ENCODE data around the gene FOCAD.

Gene FOCAD

DNA sequence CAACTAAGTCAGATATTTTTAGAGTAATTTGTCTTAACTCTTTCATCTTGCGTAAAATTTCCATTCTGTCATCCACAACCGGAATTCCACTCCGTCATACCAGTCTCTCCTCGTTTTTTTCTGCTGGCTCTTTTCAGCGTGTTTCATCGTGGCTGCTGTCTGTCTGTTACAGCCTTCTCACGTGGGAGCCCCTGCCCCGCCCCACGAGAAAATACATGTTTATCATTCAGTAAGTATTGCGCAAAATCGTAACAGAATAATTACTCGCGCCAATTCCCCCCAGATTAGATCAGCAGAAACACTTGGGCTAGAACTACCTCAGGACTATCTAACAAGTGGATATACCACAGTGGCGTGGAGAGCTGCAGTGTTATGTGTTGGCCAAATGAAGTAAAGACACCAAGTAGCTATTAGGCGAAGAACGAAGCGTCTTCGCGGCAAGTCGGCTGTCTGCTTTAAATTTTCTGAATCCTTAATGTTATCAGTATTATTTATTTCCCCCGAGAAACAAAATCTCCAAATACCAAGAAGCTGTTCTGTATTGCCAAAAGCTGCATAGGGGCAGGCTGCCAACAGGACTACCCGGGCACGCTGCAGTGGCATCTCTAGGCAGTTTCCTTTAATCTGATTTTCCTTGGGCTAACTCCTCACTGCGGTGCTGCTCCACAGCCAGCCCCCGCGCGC, 566 bp upstream of the FOCAD start:
- DNase-seq (ENCODE audit: low read depth, low spot score), result no peak

- DNase-seq (ENCODE audit: low read depth, low spot score), result no peak
These were observed 1.0 kb downstream of the FOCAD start for GRCh38 chr9:20684875-20685696.

DNA sequence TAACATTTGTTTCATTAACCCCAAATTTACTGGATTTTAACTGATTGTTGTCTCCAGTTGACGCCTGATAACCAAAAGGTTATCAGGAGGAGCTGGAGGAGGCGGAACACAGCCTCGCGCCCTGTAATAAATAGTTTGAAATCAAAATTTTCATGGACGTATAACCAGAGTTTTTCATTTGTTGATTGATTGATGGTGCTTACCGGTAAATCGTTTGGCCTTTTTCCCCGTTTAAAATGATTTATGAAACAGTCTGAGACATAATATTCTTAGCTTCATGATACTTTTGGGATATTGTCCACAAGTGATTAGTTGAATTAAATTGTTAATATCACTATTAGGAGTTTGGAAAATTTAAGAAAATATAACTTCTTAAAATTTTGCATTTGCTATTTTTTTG, 1.7 kb downstream of the FOCAD start:
- no peak for DNase-seq (ENCODE audit: low read depth, low spot score)

- no peak for DNase-seq (ENCODE audit: low read depth, low spot score)
These were observed 5.8 kb downstream of the FOCAD start for GRCh38 chr9:20689833-20690232.

- no peak for DNase-seq (ENCODE audit: low read depth, low spot score)
These were observed 8.5 kb downstream of the FOCAD start for GRCh38 chr9:20692554-20692953.

- no peak for DNase-seq (ENCODE audit: low read depth, low spot score)
These were observed 9.0 kb downstream of the FOCAD start for GRCh38 chr9:20693068-20693467.

- no peak for DNase-seq (ENCODE audit: low read depth, low spot score)
These were observed 10.2 kb downstream of the FOCAD start for GRCh38 chr9:20694248-20694647.

DNA sequence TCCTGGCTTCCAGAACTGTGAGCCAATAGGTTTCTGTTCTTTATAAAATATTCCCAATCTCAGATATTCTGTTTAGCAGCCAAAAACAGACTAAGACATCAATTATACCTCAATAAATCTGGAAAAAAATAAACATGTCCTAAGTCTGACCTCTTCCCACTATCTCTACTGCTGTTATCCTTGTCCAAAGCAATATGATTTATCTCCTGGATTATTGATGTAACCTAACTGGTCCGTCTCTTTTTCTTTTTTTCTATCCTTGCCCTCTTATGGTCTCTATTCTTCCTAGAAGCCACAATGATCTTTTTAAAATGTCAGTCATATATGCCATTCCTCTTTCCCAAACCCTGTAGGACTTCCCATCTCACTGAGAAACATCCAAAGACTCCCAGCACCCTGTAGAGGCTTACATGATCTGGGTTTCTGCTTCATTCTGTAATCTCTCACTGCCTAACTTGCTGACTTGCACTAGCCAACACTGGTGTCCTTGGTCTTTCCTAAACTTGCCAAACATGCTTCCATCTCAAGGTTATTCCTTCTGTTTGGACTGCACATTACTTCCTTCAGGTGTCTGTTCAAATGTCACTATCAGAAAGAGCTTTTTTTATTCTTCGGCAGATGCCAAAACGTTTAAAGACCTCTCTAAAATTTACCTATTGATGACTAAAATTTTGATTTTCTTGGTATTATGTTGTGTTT, 13.1 kb downstream of the FOCAD start:
- no peak for DNase-seq (ENCODE audit: low read depth, low spot score)

DNA sequence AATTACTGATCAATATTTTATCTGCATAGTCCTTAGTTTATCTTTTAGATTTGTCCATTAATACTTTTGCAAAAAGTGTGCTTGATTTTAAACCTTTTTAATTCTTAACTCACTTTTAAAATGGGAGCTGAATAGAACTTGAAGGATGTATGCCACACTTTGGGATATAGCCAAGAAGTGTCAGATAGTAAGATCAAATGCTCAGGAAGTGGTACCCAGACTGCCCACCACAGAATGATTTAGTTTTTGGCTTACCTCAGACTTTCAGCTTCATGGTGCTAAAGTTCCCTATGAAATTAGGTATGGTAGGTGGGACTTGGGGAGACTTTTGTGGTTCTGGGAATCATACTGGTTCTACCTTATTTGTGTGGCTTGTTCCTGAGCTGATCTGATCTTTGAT, 14.7 kb downstream of the FOCAD start:
- no peak for DNase-seq (ENCODE audit: low read depth, low spot score)

- no peak for DNase-seq (ENCODE audit: low read depth, low spot score)
These were observed 17.0 kb downstream of the FOCAD start for GRCh38 chr9:20701060-20701459.

DNA sequence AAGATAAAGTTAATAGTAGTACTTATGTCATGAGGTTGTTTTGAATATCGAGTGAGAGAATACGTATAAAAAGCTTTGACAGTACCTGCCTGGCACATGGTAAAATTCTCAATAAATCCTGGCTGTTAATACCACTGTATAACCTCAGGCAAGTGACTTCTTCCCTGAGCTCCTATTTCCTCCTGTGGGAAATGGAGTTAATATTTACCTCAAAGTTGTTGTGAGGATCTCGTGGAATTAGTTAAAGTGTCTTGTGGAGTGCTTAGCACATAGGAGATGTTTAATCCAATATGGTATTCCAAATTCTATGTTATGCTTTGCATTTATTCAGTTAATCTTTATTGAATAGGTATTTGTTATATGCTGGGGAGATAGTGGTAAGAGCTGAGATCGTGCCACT, 18.5 kb downstream of the FOCAD start:
- no peak for DNase-seq (ENCODE audit: low read depth, low spot score)

DNA sequence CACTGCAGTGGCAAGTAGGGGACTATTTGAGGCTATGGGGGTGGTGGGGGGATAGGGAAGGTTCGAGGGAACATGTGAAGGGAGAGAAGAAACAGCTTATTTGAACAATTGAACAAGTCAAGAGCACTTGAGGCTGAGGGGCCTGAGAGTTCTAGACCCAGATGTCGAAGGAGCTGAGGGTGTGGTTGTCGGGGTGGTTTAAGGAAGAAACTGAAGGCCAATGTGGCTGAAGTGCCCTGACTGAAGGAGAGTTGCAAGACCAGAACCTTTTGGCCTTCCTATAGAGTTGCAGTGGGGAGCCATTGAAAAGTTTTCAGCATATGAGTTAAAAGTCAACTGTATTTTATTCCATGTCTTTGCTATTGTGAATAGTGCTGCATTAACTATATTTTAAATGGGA, 19.1 kb downstream of the FOCAD start:
- DNase-seq (ENCODE audit: low read depth, low spot score), result no peak

DNA sequence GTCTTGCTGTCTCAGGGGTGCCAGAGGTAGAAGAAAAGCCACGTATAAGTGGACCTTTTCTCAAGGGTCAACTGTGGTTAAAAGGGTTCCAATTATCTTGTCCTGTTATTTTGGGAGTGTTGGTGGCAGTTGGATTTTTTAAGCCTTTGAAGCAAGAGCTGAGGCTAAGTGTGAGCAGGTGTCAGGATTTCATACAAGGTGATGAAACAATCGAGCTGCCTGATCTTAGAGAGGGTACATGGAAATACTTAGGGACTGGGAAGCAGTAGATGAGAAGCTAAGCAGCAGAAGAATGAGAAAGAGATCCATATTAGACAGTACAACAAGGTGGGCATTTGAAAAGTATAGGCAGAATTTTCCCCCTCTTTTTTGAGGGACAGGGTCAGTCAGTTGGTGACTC, 23.6 kb downstream of the FOCAD start:
- no peak for DNase-seq (ENCODE audit: low read depth, low spot score)

DNA sequence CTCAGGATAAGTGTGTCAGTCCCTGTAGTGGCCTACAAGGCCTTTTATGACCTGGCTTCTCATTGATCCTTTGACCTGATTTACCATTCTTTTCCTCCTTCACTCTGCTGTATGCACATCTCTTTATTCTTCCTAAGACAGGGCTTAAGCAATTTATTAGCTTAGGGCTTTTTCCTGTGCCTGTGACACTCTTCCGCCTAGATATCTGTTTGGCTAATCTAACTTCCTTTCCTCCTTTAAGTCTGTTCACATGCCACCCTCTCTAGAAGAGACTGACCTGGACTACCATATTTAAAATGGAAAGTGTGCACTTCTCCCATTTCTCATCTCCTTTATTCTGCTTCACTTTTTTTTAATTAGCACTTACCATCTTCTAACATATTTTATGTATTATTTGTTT, 29.1 kb downstream of the FOCAD start:
- DNase-seq (ENCODE audit: low read depth, low spot score), result no peak

DNA sequence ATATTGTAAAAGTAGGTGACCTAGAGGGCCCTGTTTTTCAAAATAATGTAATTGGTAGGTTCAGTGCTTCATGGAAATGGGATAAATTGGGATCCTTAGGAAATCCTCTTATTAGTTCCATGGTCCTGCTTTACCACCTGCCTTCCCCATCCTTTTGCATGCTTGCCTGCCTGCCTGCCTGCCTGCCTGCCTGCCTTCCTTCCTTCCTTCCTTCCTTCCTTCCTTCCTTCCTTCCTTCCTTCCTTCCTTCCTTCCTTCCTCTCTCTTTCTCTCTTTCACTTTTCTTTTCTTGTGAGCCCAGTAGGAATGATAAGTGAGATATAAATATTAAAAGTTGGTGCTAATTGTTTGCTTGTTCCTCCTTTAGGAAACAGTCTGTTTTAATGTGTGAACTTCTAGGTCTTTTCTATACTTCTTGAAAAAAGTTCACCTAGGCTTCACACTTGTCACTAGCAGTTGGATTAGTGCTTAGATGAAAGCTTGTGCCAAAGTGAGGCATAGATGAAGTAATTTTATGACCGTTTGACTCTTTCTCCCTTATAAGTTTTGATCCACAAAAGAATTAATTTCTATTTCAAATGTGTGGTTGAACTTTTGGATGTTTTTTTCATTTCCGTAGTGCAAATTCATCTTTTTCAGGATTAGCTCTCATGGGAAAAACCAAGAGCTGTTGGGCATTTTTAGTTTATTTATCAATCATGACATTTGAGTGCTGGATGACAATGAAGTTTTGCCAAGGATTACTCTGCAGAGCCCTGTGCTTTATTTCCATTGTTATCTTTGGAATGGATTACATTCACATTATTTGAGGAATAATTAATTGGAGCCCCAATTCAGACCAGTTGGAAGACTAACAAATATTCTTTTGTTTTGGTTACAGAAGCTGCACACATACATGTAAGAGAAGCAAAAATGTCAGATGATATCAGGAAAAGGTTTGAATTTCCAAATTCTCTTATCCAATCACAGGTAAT, 30.7 kb downstream of the FOCAD start:
- DNase-seq (ENCODE audit: low read depth, low spot score), result no peak

DNA sequence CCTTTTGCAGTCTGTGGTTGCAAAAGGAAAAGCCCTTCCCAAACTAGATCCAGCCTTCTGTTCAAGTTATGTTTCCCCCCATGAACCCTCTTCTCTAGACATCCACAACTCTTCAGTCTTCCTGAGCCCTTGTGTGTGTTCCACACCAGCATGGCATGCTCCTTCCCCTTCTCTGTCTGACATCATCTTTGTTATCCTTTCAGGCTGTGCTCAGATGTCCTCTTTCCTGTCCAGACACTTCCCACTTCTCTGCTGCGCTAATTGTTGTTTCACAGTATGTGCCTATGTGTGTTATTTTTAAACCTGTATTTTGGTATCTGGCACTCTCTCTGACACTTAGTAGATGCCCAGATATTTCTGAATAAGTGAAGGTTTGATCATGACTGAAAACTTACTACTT, 38.2 kb downstream of the FOCAD start:
- DNase-seq (ENCODE audit: low read depth, low spot score), result no peak

DNA sequence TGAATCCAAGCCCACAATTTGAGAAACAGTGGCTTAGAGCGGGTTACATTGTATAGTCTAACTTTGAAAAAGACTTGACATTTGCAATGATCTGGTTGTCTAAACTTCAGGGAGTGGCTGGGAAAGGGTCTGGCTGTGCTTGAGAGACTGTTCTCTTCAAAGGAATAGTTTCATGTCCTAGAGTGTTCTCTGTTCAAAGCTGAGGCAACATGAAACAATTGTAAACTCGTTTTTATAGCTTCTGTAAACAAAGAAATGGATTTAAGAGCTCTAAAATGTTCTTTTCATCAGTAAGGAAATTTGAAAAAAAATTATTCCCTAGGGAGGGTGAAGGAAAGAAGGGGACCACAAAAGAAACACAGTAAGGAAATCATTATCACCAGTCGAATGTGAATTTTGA, 41.6 kb downstream of the FOCAD start:
- DNase-seq (ENCODE audit: low read depth, low spot score), result no peak

GRCh38 chr9:20726144-20726543, 42.1 kb downstream of the FOCAD start:
- DNase-seq (ENCODE audit: low read depth, low spot score), result no peak

GRCh38 chr9:20728493-20729220, 44.6 kb downstream of the FOCAD start:
- DNase-seq (ENCODE audit: low read depth, low spot score), result peak; percentile 9

DNA sequence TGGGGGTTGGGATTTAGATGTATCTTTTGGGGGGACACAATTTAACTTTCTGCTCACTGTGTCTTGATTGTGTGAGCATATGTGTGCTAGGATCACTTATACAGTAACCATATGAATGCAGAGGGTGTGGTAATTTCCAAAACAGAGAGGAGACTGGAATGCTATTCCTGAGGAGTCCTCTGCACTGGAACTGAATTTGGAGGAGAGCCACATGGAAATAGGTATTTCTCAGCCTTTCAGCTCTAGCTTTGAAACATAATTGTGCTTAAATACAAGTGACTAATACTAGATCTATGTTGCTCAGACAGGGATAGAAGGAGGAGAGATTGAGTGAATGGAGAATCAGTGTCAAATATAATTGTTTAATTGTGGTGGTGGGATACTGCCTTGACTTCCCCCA, 45.5 kb downstream of the FOCAD start:
- DNase-seq (ENCODE audit: low read depth, low spot score), result no peak

DNA sequence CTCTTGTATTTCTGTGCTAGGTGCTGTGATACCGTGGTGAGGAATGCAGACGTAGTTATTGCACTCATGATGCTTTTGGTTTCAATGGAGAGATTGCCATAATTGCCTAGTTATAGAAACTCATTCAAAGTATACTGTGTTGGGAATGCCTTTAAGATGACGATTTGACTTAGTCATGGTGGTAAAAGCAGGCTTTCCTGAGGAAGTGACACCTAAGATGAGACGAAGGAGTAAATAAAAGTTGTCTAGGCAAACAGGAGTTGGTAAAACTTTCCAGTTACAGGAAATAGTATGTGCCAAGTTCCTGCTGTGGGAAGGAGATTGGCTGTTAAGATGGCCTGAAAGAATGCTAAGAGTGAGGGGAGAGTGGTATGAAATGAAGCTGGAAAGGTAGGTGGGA, 48.1 kb downstream of the FOCAD start:
- DNase-seq (ENCODE audit: low read depth, low spot score), result no peak
